Breast epithelium (tissue), 4 donors: ENCODE data around the gene NPTX1. TPM values are rescaled to one million over a fixed set of nuclear protein-coding genes. Genes with fewer than 3 reads are reported as not detected.
A peak's percentile ranks its signal among the peaks of the same experiment; 100 is the strongest.

Source experiments
- DNase-seq, 2 donors: peaks; one replicate each; pipeline ENCODE4 v3.0.0-alpha.2; 2019; ENCODE audit warnings: low spot score in 2 of 2
- H3K27ac ChIP-seq, 2 donors: fragments of 200-600 bp; sonication (generic) in 1 of 2; one replicate each; pipeline ENCODE4 v1.5.1; 2016 to 2019; ENCODE audit warnings: mild to moderate bottlenecking in 1 of 2
- H3K27me3 ChIP-seq, 2 donors: fragments of 200-600 bp; sonication (generic) in 1 of 2; one replicate each; pipeline versions ENCODE4 v1.5.1 to v1.6.0; 2017 to 2019; ENCODE audit warnings: control low read depth in 1 of 2, mild to moderate bottlenecking in 1 of 2
- H3K36me3 ChIP-seq: fragments of 200-600 bp; one replicate; pipeline ENCODE4 v1.5.1; 2019
- H3K4me1 ChIP-seq, 2 donors: fragments of 200-600 bp; sonication (generic); one replicate each; pipeline ENCODE4 v1.5.1; 2016 to 2019; ENCODE audit warnings: control low read depth in 1 of 2
- H3K4me3 ChIP-seq, 3 donors: fragments of 200-600 bp; sonication (generic); 1 replicate in 2 of 3; 2 replicates in 1 of 3; pipeline ENCODE4 v1.5.1; 2016 to 2019; ENCODE audit warnings: mild to moderate bottlenecking in 3 of 3, moderate library complexity in 2 of 3
- H3K9me3 ChIP-seq, 2 donors: fragments of 200-600 bp; sonication (generic) in 1 of 2; one replicate each; pipeline ENCODE4 v1.5.1; 2016 to 2019; ENCODE audit warnings: control low read depth in 1 of 2
- CTCF ChIP-seq, 3 donors: fragments of 450-650 bp; IDR thresholded peaks; one replicate each; pipeline ENCODE4 v1.5.1; 2016 to 2017; ENCODE audit warnings: antibody characterized with exemption in 3 of 3, mild to moderate bottlenecking in 3 of 3, moderate library complexity in 3 of 3
- POLR2A ChIP-seq: fragments of 450-650 bp; IDR thresholded peaks from one replicate; pipeline ENCODE4 v1.6.1; 2016; ENCODE audit warnings: antibody characterized with exemption, mild to moderate bottlenecking, moderate library complexity
- POLR2AphosphoS5 ChIP-seq, 3 donors: sonication (generic); formaldehyde crosslinking; IDR thresholded peaks; one replicate each; pipeline ENCODE4 v1.6.1; 2017; ENCODE audit warnings: antibody characterized with exemption in 3 of 3
- intact Hi-C: fragments of 100-400 bp; cut with DNase I; formaldehyde crosslinking; loops from one replicate; pipeline ENCODE4 v1.15.1; 2023; ENCODE audit warnings: low total_unique reads
- total RNA-seq, 3 donors: library from RNA; depleted of rRNA; stranded (reverse); fragments of >200 nt; gene quantifications; one replicate each; pipeline ENCODE4 v1.1.0, GENCODE V29; 2016

Gene NPTX1
- total RNA-seq, 3 donors from 2014 or later, result under 0.01 to 0.32 (median 0.29) TPM

GRCh38 chr17:80458016-80458415 is 18.4 kb downstream of the NPTX1 start:
- Histone ChIP-seq H3K4me1 (no peaks in the 10 kb centered on the region), H3K27me3 (no peaks in the 10 kb centered on the region), H3K9me3 (no peaks in the 10 kb centered on the region), H3K36me3 (no peaks in the 10 kb centered on the region), H3K27ac (no peak overlapping the region), H3K4me3 (no peak overlapping the region)
- no peak for DNase-seq
- TF ChIP-seq CTCF (IDR thresholded peaks at IDR 0.05), result no peak
- intact Hi-C loops, result no loop called here

- Histone ChIP-seq H3K4me3 (peak overlapping the region in 2 of 3 donors; percentile 25 to 46), H3K27me3 (no peaks in the 10 kb centered on the region), H3K36me3 (no peaks in the 10 kb centered on the region), H3K9me3 (no peaks in the 10 kb centered on the region), H3K27ac (peak overlapping the region in 1 of 2 donors; percentile 80), H3K4me1 (no peaks in the 10 kb centered on the region)
- no peak for DNase-seq
- no peak for TF ChIP-seq CTCF (IDR thresholded peaks at IDR 0.05)
- TF ChIP-seq POLR2A, result no peak
- TF ChIP-seq POLR2AphosphoS5 (IDR thresholded peaks at IDR 0.05), result no peak
- intact Hi-C loops, result no loop called here
These were observed 19.1 kb downstream of the NPTX1 start for GRCh38 chr17:80457236-80457856.

- TF ChIP-seq POLR2A (no peak), POLR2AphosphoS5 (IDR thresholded peaks at IDR 0.05) (no peak), CTCF (IDR thresholded peaks at IDR 0.05) (no peak)
- Histone ChIP-seq H3K27ac (peak overlapping the region; percentile 80 to 96), H3K36me3 (no peaks in the 10 kb centered on the region), H3K4me3 (peak overlapping the region in 2 of 3 donors; percentile 25 to 46), H3K9me3 (no peaks in the 10 kb centered on the region), H3K4me1 (no peaks in the 10 kb centered on the region), H3K27me3 (no peaks in the 10 kb centered on the region)
- DNase-seq, result no peak
- intact Hi-C loops, result no loop called here
These were observed 19.8 kb downstream of the NPTX1 start for GRCh38 chr17:80456465-80457235.

GRCh38 chr17:80455784-80456183 is 20.6 kb downstream of the NPTX1 start:
- no peaks in the 10 kb centered on the region for H3K36me3 ChIP-seq

More at GRCh38 chr17:80455784-80456183, 20.6 kb downstream of the NPTX1 start:
- no peak for TF ChIP-seq POLR2A
- no peak for TF ChIP-seq CTCF (IDR thresholded peaks at IDR 0.05)
- no peak for TF ChIP-seq POLR2AphosphoS5 (IDR thresholded peaks at IDR 0.05)
- Histone ChIP-seq H3K27ac (peak overlapping the region; percentile 80 to 96), H3K4me1 (no peaks in the 10 kb centered on the region), H3K4me3 (peak overlapping the region in 2 of 3 donors; percentile 72 to 89), H3K9me3 (no peaks in the 10 kb centered on the region), H3K27me3 (no peaks in the 10 kb centered on the region)
- intact Hi-C loops, result no loop called here
- DNase-seq, result no peak
